Left renal pelvis (tissue), 4 donors: ENCODE data around the gene ATM. TPM values are rescaled to one million over a fixed set of nuclear protein-coding genes. Genes with fewer than 3 reads are reported as not detected.
"Not testable (repeated sequence)": the region's sequence is repeated elsewhere in the genome, so short reads cannot be mapped to it uniquely, and the experiment has no call there.

Experiments
- DNase-seq, 4 donors: peaks; one replicate each; pipeline ENCODE4 v3.0.0-alpha.2; 2013; ENCODE audit warnings: low read depth in 4 of 4, low spot score in 3 of 4
- polyA plus RNA-seq, 4 donors: library from polyadenylated mRNA; unstranded; fragments of 120-200 nt; gene quantifications; one replicate each; pipeline ENCODE4 v1.2.1, GENCODE V29; 2013; ENCODE audit not compliant: insufficient read length in 4 of 4

ATM gene
- polyA plus RNA-seq, 4 donors = 58.0 to 93.8 (median 68.1) TPM

- no peak for DNase-seq
Measured at GRCh38 chr11:108269583-108269982, 46.7 kb downstream of the ATM start.

GRCh38 chr11:108276985-108277616, 54.2 kb downstream of the ATM start:
- DNase-seq = not testable (repeated sequence)

- no peak for DNase-seq
Measured at GRCh38 chr11:108278546-108278945, 55.7 kb downstream of the ATM start.

GRCh38 chr11:108278954-108279353, 56.1 kb downstream of the ATM start:
- DNase-seq = no peak

GRCh38 chr11:108286370-108286769, 63.5 kb downstream of the ATM start:
- DNase-seq = no peak

- DNase-seq = no peak
Measured at GRCh38 chr11:108286956-108287355, 64.1 kb downstream of the ATM start.

GRCh38 chr11:108289066-108289465, 66.2 kb downstream of the ATM start:
- not testable (repeated sequence) for DNase-seq

- no peak for DNase-seq
Measured at GRCh38 chr11:108289699-108290098, 66.8 kb downstream of the ATM start.

GRCh38 chr11:108293229-108293628, 70.4 kb downstream of the ATM start:
- no peak for DNase-seq

- no peak for DNase-seq
Measured at GRCh38 chr11:108302121-108302785, 79.4 kb downstream of the ATM start.

- DNase-seq = no peak
Measured at GRCh38 chr11:108307751-108308150, 84.9 kb downstream of the ATM start.

- no peak for DNase-seq
Measured at GRCh38 chr11:108313444-108313843, 90.6 kb downstream of the ATM start.

GRCh38 chr11:108316061-108316460, 93.2 kb downstream of the ATM start:
- DNase-seq = no peak

GRCh38 chr11:108319541-108320145, 96.8 kb downstream of the ATM start:
- no peak for DNase-seq

- DNase-seq = no peak
Measured at GRCh38 chr11:108322666-108323065, 99.8 kb downstream of the ATM start.

GRCh38 chr11:108324587-108324986, 101.7 kb downstream of the ATM start:
- no peak for DNase-seq

- no peak for DNase-seq
Measured at GRCh38 chr11:108333403-108333899, 110.6 kb downstream of the ATM start.

GRCh38 chr11:108338750-108339149, 115.9 kb downstream of the ATM start:
- DNase-seq = no peak

- DNase-seq = no peak
Measured at GRCh38 chr11:108340973-108341372, 118.1 kb downstream of the ATM start.

- no peak for DNase-seq
Measured at GRCh38 chr11:108341654-108342053, 118.8 kb downstream of the ATM start.

- no peak for DNase-seq
Measured at GRCh38 chr11:108343714-108344113, 120.8 kb downstream of the ATM start.

- DNase-seq = no peak
Measured at GRCh38 chr11:108345767-108346166, 122.9 kb downstream of the ATM start.
